Activated CD8-positive, alpha-beta T cell treated with anti-CD3 and anti-CD28 coated beads for 36 hours (primary cell): ENCODE results near the gene PABPN1. TPM values are rescaled to one million over a fixed set of nuclear protein-coding genes. Genes with fewer than 3 reads are reported as not detected.
A peak's percentile ranks its signal among the peaks of the same experiment; 100 is the strongest.

Experiments used
- ATAC-seq: fragments of 200-7000 bp; cut with Tn5 transposase; one replicate; pipeline ENCODE4 v1.10.0; 2021; ENCODE audit warnings: mild to moderate bottlenecking, moderate library complexity
- CTCF ChIA-PET: fragments of 350-600 bp; sonication (Branson Sonifier 250); formaldehyde crosslinking; loops from one replicate; lab custom pipeline; 2021; ENCODE audit warnings: antibody characterized with exemption; lab: Charles Lee
- POLR2A ChIA-PET: fragments of 350-600 bp; sonication (Branson Sonifier 250); formaldehyde crosslinking; loops from one replicate; lab custom pipeline; 2021; ENCODE audit warnings: antibody characterized with exemption; lab: Charles Lee
- DNase-seq: peaks from one replicate; pipeline ENCODE4 v3.0.0-alpha.2; 2020
- H3K27ac Mint-ChIP-seq: one replicate; pipeline ENCODE4 v1.8.0; 2021; ENCODE audit warnings: mild to moderate bottlenecking, mixed read lengths
- H3K27me3 Mint-ChIP-seq: one replicate; pipeline ENCODE4 v1.8.0; 2021; ENCODE audit warnings: mixed read lengths
- H3K36me3 Mint-ChIP-seq: one replicate; pipeline ENCODE4 v1.8.0; 2021; ENCODE audit warnings: low read depth, mixed read lengths
- H3K4me1 Mint-ChIP-seq: one replicate; pipeline ENCODE4 v1.8.0; 2021; ENCODE audit warnings: low read depth, mixed read lengths
- H3K4me3 Mint-ChIP-seq: one replicate; pipeline ENCODE4 v1.8.0; 2021; ENCODE audit warnings: mild to moderate bottlenecking, moderate library complexity, mixed read lengths
- H3K9me3 Mint-ChIP-seq: one replicate; pipeline ENCODE4 v1.8.0; 2021; ENCODE audit warnings: mixed read lengths
- CTCF ChIP-seq: fragments of 200-600 bp; IDR thresholded peaks from one replicate; pipeline ENCODE4 v1.8.0; 2022; ENCODE audit warnings: antibody characterized with exemption, mild to moderate bottlenecking
- intact Hi-C: fragments of 100-400 bp; cut with micrococcal nuclease; formaldehyde crosslinking; loops from one replicate; pipeline ENCODE4 v1.10.0; 2022
- total RNA-seq, 2 experiments: library from RNA; stranded (reverse); gene quantifications; one replicate each; pipeline ENCODE4 v1.2.3, GENCODE V29; 2021

The PABPN1 gene
- total RNA-seq, 2 experiments from 2014 or later: 258 to 260 TPM

GRCh38 chr14:23358553-23359166, 37.4 kb downstream of the PABPN1 start:
- ATAC-seq (no peak), DNase-seq (no peak)
- H3K9me3 Mint-ChIP-seq: no peaks in the 10 kb centered on the region
- peaks cover 17% of the 10 kb centered on the region for H3K27me3 Mint-ChIP-seq
- intact Hi-C loops: no loop called here
- ChIA-PET POLR2A (no interaction called here), CTCF (interaction anchor here (1.4 to 2.0 kb wide), 4 partner anchors 13 to 32 kb away, joined by 3 to 6 read pairs (median 4); no protein-coding TSS in a partner anchor)
- no peak for TF ChIP-seq CTCF
- no peak overlapping the region for H3K27ac Mint-ChIP-seq
- H3K36me3 Mint-ChIP-seq: no peaks in the 10 kb centered on the region
- H3K4me1 Mint-ChIP-seq: no peaks in the 10 kb centered on the region
- no peak overlapping the region for H3K4me3 Mint-ChIP-seq

GRCh38 chr14:23359167-23359626, 37.9 kb downstream of the PABPN1 start:
- H3K4me3 Mint-ChIP-seq: no peak overlapping the region
- POLR2A ChIA-PET: interaction anchor here (1.3 kb wide), 1 partner anchor 177 kb away, joined by 4 read pairs; no protein-coding TSS in a partner anchor
- no peaks in the 10 kb centered on the region for H3K9me3 Mint-ChIP-seq
- no peaks in the 10 kb centered on the region for H3K36me3 Mint-ChIP-seq
- TF ChIP-seq CTCF: no peak
- H3K27me3 Mint-ChIP-seq: peaks cover 16% of the 10 kb centered on the region
- CTCF ChIA-PET: interaction anchor here (1.0 to 1.5 kb wide), 2 partner anchors 21 to 32 kb away, joined by 3 read pairs; no protein-coding TSS in a partner anchor
- DNase-seq: no peak
- no peak for ATAC-seq
- intact Hi-C loops: no loop called here
- no peak overlapping the region for H3K27ac Mint-ChIP-seq
- no peaks in the 10 kb centered on the region for H3K4me1 Mint-ChIP-seq

GRCh38 chr14:23359722-23360447, 38.6 kb downstream of the PABPN1 start:
- Mint-ChIP-seq H3K27me3 (peaks cover 19% of the 10 kb centered on the region), H3K36me3 (no peaks in the 10 kb centered on the region), H3K27ac (no peak overlapping the region), H3K4me1 (no peaks in the 10 kb centered on the region), H3K4me3 (no peak overlapping the region), H3K9me3 (no peaks in the 10 kb centered on the region)
- no peak for DNase-seq
- ATAC-seq: no peak
- intact Hi-C loops: no loop called here
- POLR2A ChIA-PET: interaction anchor here (0.8 to 1.3 kb wide), 2 partner anchors 11 to 178 kb away, joined by 3 to 4 read pairs; no protein-coding TSS in a partner anchor
- TF ChIP-seq CTCF: no peak
- CTCF ChIA-PET: interaction anchor here (0.9 to 1.5 kb wide), 4 partner anchors 10 to 33 kb away, joined by 3 read pairs; no protein-coding TSS in a partner anchor

GRCh38 chr14:23360496-23360895, 39.2 kb downstream of the PABPN1 start:
- TF ChIP-seq CTCF: no peak
- POLR2A ChIA-PET: interaction anchor here (0.8 to 1.3 kb wide), 2 partner anchors 11 to 179 kb away, joined by 3 to 4 read pairs; no protein-coding TSS in a partner anchor
- Mint-ChIP-seq H3K27me3 (peaks cover 16% of the 10 kb centered on the region), H3K27ac (no peak overlapping the region), H3K4me1 (no peaks in the 10 kb centered on the region), H3K9me3 (no peaks in the 10 kb centered on the region), H3K36me3 (no peaks in the 10 kb centered on the region), H3K4me3 (no peak overlapping the region)
- CTCF ChIA-PET: interaction anchor here (0.7 to 1.9 kb wide), 5 partner anchors 9 to 21 kb away, joined by 3 to 8 read pairs (median 3); no protein-coding TSS in a partner anchor
- intact Hi-C loops: no loop called here
- ATAC-seq (no peak), DNase-seq (peak; percentile 16)
